ENCODE results near the gene RHEB. TPM values are rescaled to one million over a fixed set of nuclear protein-coding genes. Genes with fewer than 3 reads are reported as not detected.

The RHEB gene
- 103 TPM for total RNA-seq
- long read RNA-seq, transcript RHEB-201 (8 exons, 2,075 nt), result major isoform, 173 of 192 reads
- long read RNA-seq, partial matches to known transcripts, result 3 of 192 reads
- long read RNA-seq, other reads (novel, unspliced or antisense), result 12 of 192 reads

DNA sequence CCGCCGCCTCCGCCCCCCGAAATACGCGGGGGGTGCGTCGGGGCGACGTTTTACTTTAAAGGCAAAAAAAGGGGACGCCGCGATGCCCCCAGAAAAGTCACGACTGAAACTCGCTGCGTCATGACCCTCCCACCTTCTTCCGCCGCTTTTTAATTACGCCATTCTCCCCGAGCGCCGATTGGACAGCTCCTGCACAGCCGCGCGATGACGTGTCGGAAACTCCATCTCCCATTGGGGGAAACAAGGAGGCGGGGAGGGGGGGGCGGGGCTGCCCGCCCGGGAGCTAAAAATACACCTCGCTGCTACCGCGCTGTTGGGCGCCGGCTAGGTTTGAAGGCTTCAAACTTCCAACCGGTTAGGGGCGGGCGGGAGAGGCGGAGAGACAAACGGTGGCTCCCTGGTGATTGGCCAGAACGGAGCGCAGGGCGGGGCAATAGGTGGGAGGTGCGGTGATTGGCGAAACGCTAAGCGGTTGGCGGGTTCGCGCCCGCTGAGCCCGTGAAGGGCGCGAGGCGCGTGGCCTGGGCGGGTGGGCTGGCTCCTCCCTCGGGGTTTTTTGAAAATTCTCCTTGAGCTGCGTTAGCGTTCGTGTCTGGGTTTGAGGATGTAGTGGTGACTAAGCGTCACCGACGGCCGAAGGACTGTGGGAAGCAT lies at the start of gene RHEB:
Gene RHEB, minus strand, starts transcription at position 131 of the 654 bp plus-strand sequence. CDS start 384 bp downstream, outside the sequence.
- intact Hi-C loops (cut with DNase I), result no loop called here
- peak; percentile 99 for DNase-seq
- TF ChIP-seq, protein P1, sequence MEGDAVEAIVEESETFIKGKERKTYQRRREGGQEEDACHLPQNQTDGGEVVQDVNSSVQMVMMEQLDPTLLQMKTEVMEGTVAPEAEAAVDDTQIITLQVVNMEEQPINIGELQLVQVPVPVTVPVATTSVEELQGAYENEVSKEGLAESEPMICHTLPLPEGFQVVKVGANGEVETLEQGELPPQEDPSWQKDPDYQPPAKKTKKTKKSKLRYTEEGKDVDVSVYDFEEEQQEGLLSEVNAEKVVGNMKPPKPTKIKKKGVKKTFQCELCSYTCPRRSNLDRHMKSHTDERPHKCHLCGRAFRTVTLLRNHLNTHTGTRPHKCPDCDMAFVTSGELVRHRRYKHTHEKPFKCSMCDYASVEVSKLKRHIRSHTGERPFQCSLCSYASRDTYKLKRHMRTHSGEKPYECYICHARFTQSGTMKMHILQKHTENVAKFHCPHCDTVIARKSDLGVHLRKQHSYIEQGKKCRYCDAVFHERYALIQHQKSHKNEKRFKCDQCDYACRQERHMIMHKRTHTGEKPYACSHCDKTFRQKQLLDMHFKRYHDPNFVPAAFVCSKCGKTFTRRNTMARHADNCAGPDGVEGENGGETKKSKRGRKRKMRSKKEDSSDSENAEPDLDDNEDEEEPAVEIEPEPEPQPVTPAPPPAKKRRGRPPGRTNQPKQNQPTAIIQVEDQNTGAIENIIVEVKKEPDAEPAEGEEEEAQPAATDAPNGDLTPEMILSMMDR (IDR thresholded peaks at IDR 0.05), result no peak
- Histone ChIP-seq H3K36me3 (no peaks in the 10 kb centered on the region), H3K27ac (peak within 1 kb of the TSS; percentile 96), H3K9me3 (no peaks in the 10 kb centered on the region), H3K4me3 (peak within 1 kb of the TSS; percentile 70), H3K27me3 (no peaks in the 10 kb centered on the region), H3K4me1 (peaks cover 23% of the 10 kb centered on the region)
- peak; percentile 93 for ATAC-seq

DNA sequence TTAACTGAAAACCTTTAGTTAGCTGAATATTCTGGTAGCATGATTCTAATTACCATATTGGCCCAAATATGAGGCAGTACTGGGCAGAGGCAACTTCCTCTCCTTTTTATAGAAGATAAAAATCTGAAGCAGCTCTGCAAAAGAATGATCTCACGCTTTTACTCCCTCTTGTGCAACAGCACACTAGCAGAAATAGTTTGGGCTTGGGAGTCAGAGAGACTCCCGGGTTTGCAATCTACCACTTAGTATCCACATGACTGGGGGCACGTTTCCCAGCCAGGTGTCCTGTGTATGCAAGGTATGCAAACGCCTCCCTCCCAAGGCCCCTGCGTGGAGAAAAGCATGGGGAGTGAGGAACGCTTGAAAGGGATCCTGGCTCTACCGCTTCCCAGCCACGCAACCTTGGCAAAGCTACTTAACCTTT lies 47.2 kb upstream of the RHEB start:
- H3K9me3 ChIP-seq, result no peaks in the 10 kb centered on the region
- no peaks in the 10 kb centered on the region for H3K27me3 ChIP-seq
- intact Hi-C loops (cut with DNase I), result no loop called here
- H3K4me3 ChIP-seq, result no peak overlapping the region
- H3K27ac ChIP-seq, result no peak overlapping the region
- peak; percentile 69 for DNase-seq
- ATAC-seq, result peak; percentile 89
- peaks cover 5% of the 10 kb centered on the region for H3K4me1 ChIP-seq
- TF ChIP-seq, protein P1 (IDR thresholded peaks at IDR 0.05), result no peak
- H3K36me3 ChIP-seq, result peaks cover 49% of the 10 kb centered on the region

DNA sequence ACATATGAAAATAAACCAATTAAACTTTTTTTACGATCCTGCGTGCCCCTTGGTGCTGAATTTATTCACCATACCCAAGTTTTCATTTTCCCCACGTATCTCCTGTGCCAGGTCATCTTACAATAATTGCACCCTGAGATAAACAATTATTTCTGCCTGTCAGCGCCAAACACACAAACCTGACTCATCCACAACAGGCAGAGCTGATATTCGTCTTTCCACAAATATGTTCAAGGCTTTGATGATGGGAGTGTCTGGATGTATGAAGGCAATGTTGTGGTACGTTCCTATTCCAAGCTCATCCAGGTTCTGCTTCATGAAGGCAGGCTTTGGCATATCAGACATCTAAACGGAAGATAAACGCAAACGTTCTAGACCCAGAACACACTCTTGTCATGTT lies 45.8 kb upstream of the RHEB start:
- ATAC-seq, result no peak
- peaks cover 5% of the 10 kb centered on the region for H3K4me1 ChIP-seq
- no peaks in the 10 kb centered on the region for H3K27me3 ChIP-seq
- TF ChIP-seq, protein P1 (IDR thresholded peaks at IDR 0.05), result no peak
- no peak overlapping the region for H3K4me3 ChIP-seq
- no peak overlapping the region for H3K27ac ChIP-seq
- DNase-seq, result no peak
- H3K36me3 ChIP-seq, result peaks cover 60% of the 10 kb centered on the region
- intact Hi-C loops (cut with DNase I), result no loop called here
- no peaks in the 10 kb centered on the region for H3K9me3 ChIP-seq

DNA sequence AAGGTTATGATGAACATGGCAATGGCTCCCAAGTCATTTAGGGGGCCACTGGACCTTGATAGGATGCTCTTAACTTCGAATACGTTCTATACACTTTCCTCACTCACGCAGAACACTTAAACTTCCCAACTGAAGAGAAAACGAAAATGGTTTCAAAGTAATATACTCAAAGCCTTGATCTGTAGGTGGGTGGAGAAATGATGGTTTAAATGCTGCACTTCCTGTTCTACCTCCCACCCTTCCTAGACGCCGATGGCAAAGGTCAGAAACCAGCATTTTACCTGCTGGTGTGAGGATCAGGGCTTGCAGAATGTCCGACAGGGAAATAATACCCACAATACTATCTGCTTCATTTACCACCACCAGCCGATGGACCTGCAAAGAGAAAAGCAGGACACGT lies 40.5 kb upstream of the RHEB start:
- H3K4me1 ChIP-seq, result no peaks in the 10 kb centered on the region
- DNase-seq (no peak), ATAC-seq (no peak)
- H3K4me3 ChIP-seq, result no peak overlapping the region
- TF ChIP-seq, protein P1 (IDR thresholded peaks at IDR 0.05), result no peak
- H3K27ac ChIP-seq, result no peak overlapping the region
- no peaks in the 10 kb centered on the region for H3K9me3 ChIP-seq
- intact Hi-C loops (cut with DNase I), result no loop called here
- no peaks in the 10 kb centered on the region for H3K27me3 ChIP-seq
- peaks cover 80% of the 10 kb centered on the region for H3K36me3 ChIP-seq

DNA sequence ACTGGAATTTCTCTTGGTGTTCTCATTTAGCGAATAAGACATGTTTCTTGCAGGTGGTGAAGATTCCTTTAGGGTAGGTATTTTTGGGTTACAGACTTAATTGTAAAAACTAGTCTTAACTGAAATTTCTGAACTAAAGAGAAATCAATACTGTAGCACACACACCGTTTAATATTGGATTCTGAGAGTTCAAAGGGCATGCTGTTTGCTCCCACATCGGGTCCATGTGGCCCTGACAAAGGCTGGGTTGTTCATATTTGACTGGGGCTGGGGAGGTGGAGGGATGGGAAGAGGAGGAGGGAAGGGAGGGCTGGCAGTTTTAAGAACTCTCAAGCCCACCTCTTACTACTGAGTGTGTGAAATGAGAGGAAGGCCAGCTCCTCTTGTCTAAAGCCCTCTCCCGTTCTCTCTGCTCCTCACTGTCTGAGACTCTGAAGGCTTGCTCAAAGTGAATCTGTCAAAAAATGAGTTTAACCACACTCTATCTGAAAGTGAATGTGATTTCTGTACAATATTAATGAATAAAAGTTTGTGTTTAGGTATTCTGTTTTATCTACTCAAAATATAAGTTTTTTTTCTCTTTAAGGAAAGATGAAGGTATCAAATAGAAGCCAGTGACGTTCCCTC lies 40.0 kb upstream of the RHEB start:
- Histone ChIP-seq H3K27me3 (no peaks in the 10 kb centered on the region), H3K9me3 (no peaks in the 10 kb centered on the region), H3K4me3 (no peak overlapping the region), H3K4me1 (no peaks in the 10 kb centered on the region), H3K36me3 (peaks cover 74% of the 10 kb centered on the region), H3K27ac (no peak overlapping the region)
- TF ChIP-seq, protein P1 (IDR thresholded peaks at IDR 0.05), result no peak
- DNase-seq (no peak), ATAC-seq (no peak)
- intact Hi-C loops (cut with DNase I), result no loop called here

All from upper lobe of right lung (tissue), 1 donor.